ENCODE data around the gene PPP1R37.

PPP1R37 gene

GRCh38 chr19:45179072-45179891, 86.3 kb downstream of the PPP1R37 start:
- TF ChIP-seq CTCF (IDR thresholded peaks at IDR 0.05) = no peak

- TF ChIP-seq CTCF (IDR thresholded peaks at IDR 0.05) = no peak
Observed at GRCh38 chr19:45179892-45180370, 87.0 kb downstream of the PPP1R37 start.

- TF ChIP-seq CTCF (IDR thresholded peaks at IDR 0.05) = no peak
Observed at GRCh38 chr19:45180936-45181335, 88.0 kb downstream of the PPP1R37 start.

DNA sequence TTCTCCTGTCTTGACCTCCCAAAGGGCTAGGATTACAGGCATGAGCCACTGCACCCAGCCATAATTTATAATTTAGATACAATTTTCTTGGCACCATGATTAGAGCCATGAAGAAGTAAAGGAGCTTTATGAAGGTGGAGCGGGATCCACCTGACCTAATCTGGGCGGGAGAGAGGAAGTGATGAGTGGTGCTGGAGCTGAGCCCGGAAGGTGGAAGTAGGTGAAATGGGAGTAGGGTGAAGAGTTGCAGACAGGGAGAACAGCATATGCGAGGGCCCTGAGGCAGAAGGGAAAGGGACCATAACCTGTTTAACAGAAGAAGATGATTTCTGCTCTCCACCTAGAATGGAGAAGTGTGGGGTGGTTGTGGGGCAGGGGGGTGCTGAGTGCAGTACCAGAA, 89.8 kb downstream of the PPP1R37 start:
- TF ChIP-seq CTCF (IDR thresholded peaks at IDR 0.05) = no peak

DNA sequence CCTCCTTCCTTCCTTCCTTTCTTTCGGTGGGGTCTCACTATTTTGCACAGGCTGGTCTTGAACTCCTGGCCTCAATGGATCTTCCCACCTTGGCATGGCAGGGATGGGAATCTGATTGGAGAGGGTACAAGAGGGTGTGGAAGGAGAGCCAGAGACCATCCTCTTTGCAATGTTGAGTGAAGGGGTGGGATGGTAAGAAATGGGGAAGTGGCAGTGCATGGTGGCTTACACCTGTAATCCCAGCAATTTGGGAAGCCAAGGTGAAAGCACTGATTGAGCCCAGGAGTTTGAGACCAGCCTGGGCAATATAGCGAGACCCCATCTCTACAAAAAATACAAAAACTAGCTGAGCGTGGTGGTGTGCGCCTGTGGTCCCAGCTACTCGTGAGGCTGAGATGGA, 91.1 kb downstream of the PPP1R37 start:
- TF ChIP-seq CTCF (IDR thresholded peaks at IDR 0.05) = no peak

DNA sequence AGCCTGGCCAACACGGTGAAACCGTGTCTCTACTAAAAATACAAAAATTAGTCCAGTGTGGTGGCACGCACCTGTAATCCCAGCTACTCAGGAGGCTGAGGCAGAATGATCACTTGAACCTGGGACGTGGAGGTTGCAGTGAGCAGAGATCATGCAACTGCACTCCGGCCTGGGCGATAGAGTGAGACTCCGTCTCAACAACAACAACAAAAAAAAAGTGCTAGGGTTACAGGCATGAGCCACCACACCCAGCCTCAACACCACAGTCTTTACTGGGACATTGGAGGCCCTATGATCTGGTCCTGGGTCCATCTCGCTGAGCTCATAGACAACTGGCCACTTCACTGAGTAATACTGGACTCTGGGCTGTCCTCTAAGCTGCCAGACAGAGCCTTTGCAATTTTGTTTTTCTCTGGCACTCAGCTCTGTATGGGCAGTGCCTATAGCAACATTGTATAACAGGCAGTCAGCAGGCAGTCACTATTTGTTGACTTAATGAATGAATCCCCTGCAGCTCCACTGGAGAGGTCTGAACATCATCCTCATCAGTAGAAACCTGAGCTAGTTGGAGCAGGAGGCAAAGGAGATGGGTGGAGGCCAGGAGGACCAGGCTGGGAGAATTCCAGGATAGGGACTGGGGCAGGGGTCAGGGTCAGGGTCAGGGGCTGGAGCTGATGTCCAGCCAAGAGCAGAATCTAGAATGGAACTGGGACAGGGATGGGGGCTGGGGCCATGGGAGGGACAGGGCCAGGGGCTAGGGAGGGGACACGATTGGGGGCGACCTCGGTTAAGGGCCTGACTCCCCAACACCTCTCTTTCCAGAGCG, 93.7 kb downstream of the PPP1R37 start:
- TF ChIP-seq CTCF (IDR thresholded peaks at IDR 0.05) = no peak

DNA sequence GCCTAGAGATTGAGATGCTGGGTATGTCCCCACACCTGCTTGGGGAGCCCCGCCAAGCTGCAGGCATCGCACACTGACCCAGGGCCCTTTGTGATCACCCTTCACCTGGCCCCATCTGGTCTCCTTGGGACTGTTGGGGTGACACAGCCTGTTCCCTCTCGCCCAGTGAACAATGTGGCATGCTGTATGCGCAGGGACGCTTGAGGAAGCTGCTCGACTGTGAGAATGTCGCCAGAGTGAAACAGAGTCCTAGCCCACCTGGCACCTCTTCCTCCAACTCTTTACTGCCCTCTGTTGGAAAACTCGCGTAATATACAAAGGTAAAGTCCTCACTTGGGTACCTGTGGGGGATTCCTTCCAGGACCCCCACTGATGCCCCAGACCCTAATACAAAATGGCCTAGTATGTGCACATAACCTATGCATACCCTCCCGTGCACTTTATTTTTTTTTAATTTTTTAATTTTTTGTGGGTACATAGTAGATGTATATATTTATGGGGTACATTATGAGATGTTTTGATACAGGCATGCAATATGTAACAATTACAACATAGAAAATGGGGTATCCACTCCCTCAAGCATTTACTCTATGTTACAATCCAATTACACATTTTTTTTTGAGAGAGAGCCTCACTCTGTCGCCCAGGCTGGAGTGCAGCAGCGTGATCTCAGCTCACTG, 94.6 kb downstream of the PPP1R37 start:
- peak; percentile 43 for TF ChIP-seq CTCF (IDR thresholded peaks at IDR 0.05)
